ENCODE results near the gene UGT1A7.

DNA sequence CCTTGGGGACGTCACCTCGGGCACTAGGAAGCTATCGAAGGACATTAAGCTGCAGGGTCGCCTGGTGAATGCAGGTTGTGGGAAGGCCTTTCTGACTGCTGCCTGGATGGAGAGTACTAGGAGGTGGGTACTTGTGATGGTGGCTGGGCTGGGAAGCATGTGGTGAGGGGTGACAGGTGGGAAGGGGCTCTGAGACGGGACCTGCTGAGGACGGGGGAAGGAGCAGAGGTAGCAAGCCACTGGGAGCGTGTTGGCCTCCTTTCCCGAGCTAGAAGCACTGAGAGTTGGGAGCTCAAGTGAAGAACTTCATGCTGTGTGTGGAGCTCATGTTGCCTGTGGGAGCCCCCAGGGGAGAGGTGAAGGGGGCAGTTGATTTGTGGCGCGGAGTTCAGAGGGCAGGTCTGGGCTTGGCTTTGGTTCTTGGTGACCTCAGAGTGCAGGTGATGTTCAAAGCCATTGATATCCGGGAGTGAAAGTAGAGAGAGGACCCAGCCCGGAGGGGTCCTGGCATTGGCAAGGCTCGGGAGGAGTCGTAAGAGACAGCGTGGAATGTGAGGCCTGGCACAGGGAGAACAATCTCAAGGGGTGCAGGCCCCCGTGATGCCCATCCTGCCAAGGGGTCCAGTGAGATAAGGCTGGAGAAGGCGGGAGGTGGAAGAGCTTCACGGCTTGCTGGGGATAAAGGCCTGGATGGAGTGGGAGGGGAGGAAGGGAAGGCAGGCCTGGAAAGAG is 109.6 kb downstream of the UGT1A7 start:
- TF ChIP-seq POLR2A (IDR thresholded peaks at IDR 0.05) = no peak
- TF ChIP-seq, protein P1, sequence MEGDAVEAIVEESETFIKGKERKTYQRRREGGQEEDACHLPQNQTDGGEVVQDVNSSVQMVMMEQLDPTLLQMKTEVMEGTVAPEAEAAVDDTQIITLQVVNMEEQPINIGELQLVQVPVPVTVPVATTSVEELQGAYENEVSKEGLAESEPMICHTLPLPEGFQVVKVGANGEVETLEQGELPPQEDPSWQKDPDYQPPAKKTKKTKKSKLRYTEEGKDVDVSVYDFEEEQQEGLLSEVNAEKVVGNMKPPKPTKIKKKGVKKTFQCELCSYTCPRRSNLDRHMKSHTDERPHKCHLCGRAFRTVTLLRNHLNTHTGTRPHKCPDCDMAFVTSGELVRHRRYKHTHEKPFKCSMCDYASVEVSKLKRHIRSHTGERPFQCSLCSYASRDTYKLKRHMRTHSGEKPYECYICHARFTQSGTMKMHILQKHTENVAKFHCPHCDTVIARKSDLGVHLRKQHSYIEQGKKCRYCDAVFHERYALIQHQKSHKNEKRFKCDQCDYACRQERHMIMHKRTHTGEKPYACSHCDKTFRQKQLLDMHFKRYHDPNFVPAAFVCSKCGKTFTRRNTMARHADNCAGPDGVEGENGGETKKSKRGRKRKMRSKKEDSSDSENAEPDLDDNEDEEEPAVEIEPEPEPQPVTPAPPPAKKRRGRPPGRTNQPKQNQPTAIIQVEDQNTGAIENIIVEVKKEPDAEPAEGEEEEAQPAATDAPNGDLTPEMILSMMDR (IDR thresholded peaks at IDR 0.05) = no peak

All from body of pancreas (tissue), 4 donors.